HepG2 (cell line): ENCODE data around the gene RIPOR3. TPM values are rescaled to one million over a fixed set of nuclear protein-coding genes. Genes with fewer than 3 reads are reported as not detected.

Source experiments
- BRD4 ChIP-seq: sonication (generic); formaldehyde crosslinking; IDR thresholded peaks from 2 replicates; pipeline ENCODE4 v1.4.0; 2020; ENCODE audit warnings: missing genetic modification reagents
- HDAC1 ChIP-seq: sonication (generic); formaldehyde crosslinking; IDR thresholded peaks from 2 replicates; pipeline ENCODE4 v1.5.1; 2020; ENCODE audit warnings: mild to moderate bottlenecking, missing genetic modification reagents
- MAFF ChIP-seq: IDR thresholded peaks from 2 replicates; pipeline ENCODE4 v1.6.1; 2011; ENCODE audit warnings: low read depth, low read length, improper control_type of control experiment
- MBD4 ChIP-seq: IDR thresholded peaks from 2 replicates; pipeline ENCODE4 v1.6.1; 2012; ENCODE audit warnings: low read length, inconsistent platforms, borderline replicate concordance
- MTA3 ChIP-seq: sonication (generic); formaldehyde crosslinking; IDR thresholded peaks from 2 replicates; pipeline ENCODE4 v1.4.0; 2020; ENCODE audit warnings: missing genetic modification reagents
- NFIB ChIP-seq: sonication (generic); formaldehyde crosslinking; IDR thresholded peaks from 2 replicates; pipeline ENCODE4 v1.9.0; 2021; ENCODE audit warnings: missing genetic modification reagents, mild to moderate bottlenecking, borderline replicate concordance
- NRL ChIP-seq: sonication (generic); formaldehyde crosslinking; IDR thresholded peaks from 2 replicates; pipeline ENCODE4 v1.5.0; 2020; ENCODE audit warnings: missing genetic modification reagents, mild to moderate bottlenecking, moderate library complexity, borderline replicate concordance
- PCBP1 ChIP-seq: fragments of 200-400 bp; formaldehyde crosslinking; IDR thresholded peaks from 2 replicates; pipeline ENCODE4 v1.6.1; 2017; ENCODE audit warnings: mild to moderate bottlenecking, low read depth, low read length, borderline replicate concordance
- SAP130 ChIP-seq: IDR thresholded peaks from 2 replicates; pipeline ENCODE4 v1.6.1; 2016; ENCODE audit warnings: low read depth
- SOX5 ChIP-seq: IDR thresholded peaks from 2 replicates; pipeline ENCODE4 v1.6.1; 2016; ENCODE audit warnings: borderline replicate concordance
- SP5 ChIP-seq: IDR thresholded peaks from 2 replicates; pipeline ENCODE4 v1.6.1; 2016; ENCODE audit warnings: low read depth, borderline replicate concordance
- SPEN ChIP-seq: sonication (generic); formaldehyde crosslinking; IDR thresholded peaks from 2 replicates; pipeline ENCODE4 v1.5.1; 2020; ENCODE audit warnings: low read depth, mild to moderate bottlenecking, missing genetic modification reagents
- TAF1 ChIP-seq: sonication (generic); formaldehyde crosslinking; IDR thresholded peaks from 2 replicates; pipeline ENCODE4 v1.4.0; 2020; ENCODE audit warnings: missing genetic modification reagents
- TARDBP ChIP-seq: sonication (generic); formaldehyde crosslinking; IDR thresholded peaks from 2 replicates; pipeline ENCODE4 v1.8.0; 2022; ENCODE audit warnings: mild to moderate bottlenecking, missing genetic modification reagents
- TCF12 ChIP-seq, 2 experiments: fragments of 450-650 bp in 1 of 2; sonication (generic) in 1 of 2; formaldehyde crosslinking in 1 of 2; IDR thresholded peaks; 2 replicates each; pipeline versions ENCODE4 v1.6.1 to v1.8.0; 2017 to 2022; ENCODE audit warnings: antibody characterized with exemption in 1 of 2, mild to moderate bottlenecking in 1 of 2, missing genetic modification reagents in 1 of 2, moderate library complexity in 1 of 2
- TMF1 ChIP-seq: sonication (generic); formaldehyde crosslinking; IDR thresholded peaks from 2 replicates; pipeline ENCODE4 v1.8.1; 2022; ENCODE audit warnings: low read depth, missing genetic modification reagents
- ZBTB38 ChIP-seq: sonication (generic); formaldehyde crosslinking; IDR thresholded peaks from 2 replicates; pipeline ENCODE4 v1.5.1; 2020; ENCODE audit warnings: mild to moderate bottlenecking, missing genetic modification reagents
- ZFP36L1 ChIP-seq: sonication (generic); formaldehyde crosslinking; IDR thresholded peaks from 2 replicates; pipeline ENCODE4 v1.8.0; 2022; ENCODE audit warnings: mild to moderate bottlenecking, missing genetic modification reagents, moderate library complexity
- ZFY ChIP-seq: sonication (generic); formaldehyde crosslinking; IDR thresholded peaks from 2 replicates; pipeline ENCODE4 v1.4.0; 2020; ENCODE audit warnings: missing genetic modification reagents
- ZNF101 ChIP-seq: sonication (generic); formaldehyde crosslinking; IDR thresholded peaks from 2 replicates; pipeline ENCODE4 v1.4.0; 2020; ENCODE audit warnings: mild to moderate bottlenecking, low read depth, missing genetic modification reagents, borderline replicate concordance
- ZNF253 ChIP-seq: sonication (generic); formaldehyde crosslinking; IDR thresholded peaks from 2 replicates; pipeline ENCODE4 v1.8.0; 2022; ENCODE audit warnings: mild to moderate bottlenecking, missing genetic modification reagents, borderline replicate concordance
- ZNF7 ChIP-seq: IDR thresholded peaks from 2 replicates; pipeline ENCODE4 v1.6.1; 2016; ENCODE audit warnings: missing biosample characterization, missing genetic modification reagents
- ZNF816 ChIP-seq: sonication (generic); formaldehyde crosslinking; IDR thresholded peaks from 2 replicates; pipeline ENCODE4 v1.8.0; 2022; ENCODE audit warnings: missing genetic modification reagents, mild to moderate bottlenecking, borderline replicate concordance
- polyA plus RNA-seq, 8 experiments: library from polyadenylated mRNA; depleted of rRNA in 3 of 8; stranded (reverse) in 7 of 8; unstranded in 1 of 8; fragments of >200 nt; fragmentation: Illumina TruSeq in 4 of 8; extraction: Trizol in 4 of 8; gene quantifications; 2 replicates each; pipeline versions ENCODE4 v1.2.1 to v1.2.3, GENCODE V29; 2011 to 2016; ENCODE audit warnings: low read depth in 4 of 8, missing spikeins in 1 of 8, mixed read lengths in 1 of 8; ENCODE audit not compliant: insufficient read depth in 1 of 8
- total RNA-seq, 5 experiments: library from RNA; depleted of rRNA; stranded (reverse); fragments of >200 nt; fragmentation: Illumina TruSeq; extraction: Trizol; gene quantifications; 2 replicates each; pipeline ENCODE4 v1.2.3, GENCODE V29; 2016; ENCODE audit warnings: low read depth in 1 of 5
- TF ChIP-seq, protein P1 (sequence below): sonication (generic); formaldehyde crosslinking; IDR thresholded peaks from 2 replicates; pipeline ENCODE4 v1.4.0; 2020; ENCODE audit warnings: mild to moderate bottlenecking, missing genetic modification reagents

The RIPOR3 gene
- total and polyA plus RNA-seq, 2 of the 13 experiments (the other 11 are each of a cell fraction or from before 2014, with no cell fraction given), result 0.18 TPM; not detected in 1

- TF ChIP-seq MAFF, result no peak
- TF ChIP-seq HDAC1, result no peak
- TF ChIP-seq BRD4 (CRISPR knock-in tag), result no peak; the same call in 1 of the 2 replicates
- peak; percentile 23; the same call in 1 of the 2 replicates for TF ChIP-seq ZNF253 (CRISPR knock-in tag)
- TF ChIP-seq TMF1, result 0 out of 2 replicates have a peak, but pooled peaks have one; percentile 49
- 0 out of 2 replicates have a peak, but pooled peaks have one; percentile 65 for TF ChIP-seq ZNF101 (CRISPR knock-in tag)
- no peak for TF ChIP-seq ZBTB38 (CRISPR knock-in tag)
- TF ChIP-seq ZNF816 (CRISPR knock-in tag), result peak; percentile 78
- TF ChIP-seq SP5 (CRISPR knock-in tag), result no peak
- TF ChIP-seq TARDBP (CRISPR knock-in tag), result no peak
- no peak for TF ChIP-seq MTA3 (CRISPR knock-in tag)
- TF ChIP-seq ZFY (CRISPR knock-in tag), result no peak
- no peak for TF ChIP-seq SOX5 (CRISPR knock-in tag)
- TF ChIP-seq PCBP1, result no peak
- no peak for TF ChIP-seq MBD4
- no peak for TF ChIP-seq TAF1 (CRISPR knock-in tag)
- no peak for TF ChIP-seq NRL (CRISPR knock-in tag)
- TF ChIP-seq, protein P1, sequence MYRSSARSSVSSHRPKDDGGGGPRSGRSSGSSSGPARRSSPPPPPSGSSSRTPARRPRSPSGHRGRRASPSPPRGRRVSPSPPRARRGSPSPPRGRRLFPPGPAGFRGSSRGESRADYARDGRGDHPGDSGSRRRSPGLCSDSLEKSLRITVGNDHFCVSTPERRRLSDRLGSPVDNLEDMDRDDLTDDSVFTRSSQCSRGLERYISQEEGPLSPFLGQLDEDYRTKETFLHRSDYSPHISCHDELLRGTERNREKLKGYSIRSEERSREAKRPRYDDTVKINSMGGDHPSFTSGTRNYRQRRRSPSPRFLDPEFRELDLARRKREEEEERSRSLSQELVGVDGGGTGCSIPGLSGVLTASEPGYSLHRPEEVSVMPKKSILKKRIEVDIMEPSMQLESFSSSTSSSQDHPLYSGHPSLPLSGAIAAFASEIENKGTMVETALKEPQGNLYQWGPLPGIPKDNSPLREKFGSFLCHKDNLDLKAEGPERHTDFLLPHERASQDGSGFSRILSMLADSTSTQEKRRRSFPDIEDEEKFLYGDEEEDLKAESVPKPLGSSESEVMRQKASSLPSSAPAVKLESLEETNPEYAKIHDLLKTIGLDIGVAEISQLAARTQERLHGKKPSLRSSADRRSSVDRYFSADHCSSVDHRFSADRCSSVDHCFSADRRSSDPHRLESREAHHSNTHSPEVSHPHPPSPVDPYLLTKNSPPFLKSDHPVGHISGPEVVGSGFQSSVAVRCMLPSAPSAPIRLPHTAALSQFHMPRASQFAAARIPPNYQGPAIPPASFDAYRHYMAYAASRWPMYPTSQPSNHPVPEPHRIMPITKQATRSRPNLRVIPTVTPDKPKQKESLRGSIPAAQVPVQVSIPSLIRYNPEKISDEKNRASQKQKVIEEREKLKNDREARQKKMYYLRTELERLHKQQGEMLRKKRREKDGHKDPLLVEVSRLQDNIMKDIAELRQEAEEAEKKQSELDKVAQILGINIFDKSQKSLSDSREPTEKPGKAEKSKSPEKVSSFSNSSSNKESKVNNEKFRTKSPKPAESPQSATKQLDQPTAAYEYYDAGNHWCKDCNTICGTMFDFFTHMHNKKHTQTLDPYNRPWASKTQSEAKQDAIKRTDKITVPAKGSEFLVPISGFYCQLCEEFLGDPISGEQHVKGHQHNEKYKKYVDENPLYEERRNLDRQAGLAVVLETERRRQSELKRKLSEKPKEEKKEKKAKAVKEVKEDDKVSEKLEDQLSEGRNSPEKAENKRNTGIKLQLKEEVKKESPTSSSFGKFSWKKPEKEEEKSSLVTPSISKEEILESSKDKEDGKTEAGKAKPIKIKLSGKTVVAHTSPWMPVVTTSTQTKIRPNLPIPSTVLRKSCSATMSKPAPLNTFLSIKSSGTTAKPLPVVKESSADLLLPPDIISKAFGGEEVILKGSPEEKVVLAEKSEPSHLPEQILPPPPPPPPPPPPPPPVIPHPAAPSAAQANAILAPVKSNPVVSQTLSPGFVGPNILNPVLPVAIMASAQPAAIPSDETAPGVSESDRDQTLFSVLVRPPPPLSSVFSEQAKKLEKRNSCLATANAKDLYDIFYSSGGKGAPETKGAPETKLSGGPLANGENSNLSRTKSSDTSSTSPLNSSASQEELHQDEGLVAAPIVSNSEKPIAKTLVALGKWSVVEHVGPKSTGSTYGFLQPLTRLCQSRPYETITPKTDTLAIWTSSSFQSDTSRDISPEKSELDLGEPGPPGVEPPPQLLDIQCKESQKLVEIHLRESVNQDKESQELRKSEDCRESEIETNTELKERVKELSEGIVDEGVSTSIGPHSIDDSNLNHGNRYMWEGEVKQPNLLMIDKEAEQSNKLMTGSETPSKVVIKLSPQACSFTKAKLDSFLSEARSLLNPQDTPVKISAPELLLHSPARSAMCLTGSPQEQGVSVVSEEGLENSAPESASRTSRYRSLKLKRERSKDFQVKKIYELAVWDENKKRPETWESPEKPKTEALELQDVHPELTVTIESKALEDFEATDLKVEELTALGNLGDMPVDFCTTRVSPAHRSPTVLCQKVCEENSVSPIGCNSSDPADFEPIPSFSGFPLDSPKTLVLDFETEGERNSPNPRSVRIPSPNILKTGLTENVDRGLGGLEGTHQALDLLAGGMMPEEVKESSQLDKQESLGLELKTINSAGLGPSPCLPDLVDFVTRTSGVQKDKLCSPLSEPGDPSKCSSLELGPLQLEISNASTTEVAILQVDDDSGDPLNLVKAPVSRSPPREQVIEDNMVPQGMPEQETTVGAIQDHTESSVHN (CRISPR knock-in tag), result no peak
- no peak for TF ChIP-seq ZNF7 (CRISPR knock-in tag)
- 0 out of 2 replicates have a peak, but pooled peaks have one; percentile 3 for TF ChIP-seq SAP130 (CRISPR knock-in tag)
- peak; percentile 63; the same call in 1 of the 2 replicates for TF ChIP-seq ZFP36L1
- no peak for TF ChIP-seq NFIB (CRISPR knock-in tag)
- no peak for TF ChIP-seq TCF12 (IDR thresholded peaks at IDR 0.05)
- TF ChIP-seq TCF12 (CRISPR knock-in tag; IDR thresholded peaks at IDR 0.05), result no peak
- TF ChIP-seq SPEN (CRISPR knock-in tag), result no peak
These were observed 38.8 kb upstream of the RIPOR3 start (continued) for GRCh38 chr20:50729901-50730764.
